K562 (cell line): ENCODE measurements around the gene RNASEH2A.

Source experiments
- CBFA2T3 ChIP-seq: fragments of 450-650 bp; IDR thresholded peaks from 2 replicates; pipeline ENCODE4 v1.6.1; 2017
- ESRRB ChIP-seq: fragments of 250-450 bp; sonication (Bioruptor Pico); IDR thresholded peaks from 2 replicates; pipeline ENCODE4 v1.5.0; 2020; ENCODE audit warnings: mild to moderate bottlenecking, moderate library complexity, borderline replicate concordance
- ETV6 ChIP-seq, 3 experiments: fragments of 150-350 bp in 1 of 3; sonication (generic) in 1 of 3; formaldehyde crosslinking in 1 of 3; IDR thresholded peaks; 2 replicates each; pipeline versions ENCODE4 v1.6.1 to v1.8.0; 2014 to 2022; ENCODE audit warnings: borderline replicate concordance in 2 of 3, low read depth in 2 of 3, antibody characterized with exemption in 1 of 3, low read length in 1 of 3, mild to moderate bottlenecking in 1 of 3, missing genetic modification reagents in 1 of 3
- MCM2 ChIP-seq: fragments of 450-650 bp; IDR thresholded peaks from 2 replicates; pipeline ENCODE4 v1.6.1; 2017; ENCODE audit warnings: low read depth, mild to moderate bottlenecking
- NFRKB ChIP-seq: fragments of 450-650 bp; IDR thresholded peaks from 2 replicates; pipeline ENCODE4 v1.6.1; 2016; ENCODE audit warnings: low read depth
- POLR2A ChIP-seq: fragments of 450-650 bp; conservative IDR thresholded peaks from 2 replicates; pipeline ENCODE4 v1.6.1; 2016
- UBTF ChIP-seq, 2 experiments: IDR thresholded peaks; 2 replicates each; pipeline ENCODE4 v1.6.1; 2012; ENCODE audit warnings: improper control_type of control experiment in 2 of 2, low read depth in 2 of 2, low read length in 2 of 2, borderline replicate concordance in 1 of 2
- ZNF24 ChIP-seq: fragments of 450-650 bp; IDR thresholded peaks from 2 replicates; pipeline ENCODE4 v1.6.1; 2016

GRCh38 chr19:12796146-12797071 is 10.0 kb upstream of the RNASEH2A start:
- TF ChIP-seq ESRRB: no peak
- no peak for TF ChIP-seq CBFA2T3
- 0 out of 4 replicates have a peak, but pooled peaks of 1 of the 2 experiments have one; percentile 49 for TF ChIP-seq UBTF (IDR thresholded peaks at IDR 0.05; ENCODE audit: borderline replicate concordance in 1 of 2, low read depth in 2 of 2, low read length in 2 of 2)
- TF ChIP-seq NFRKB: no peak
- TF ChIP-seq MCM2: no peak
- TF ChIP-seq POLR2A: 0 out of 2 replicates have a peak, but pooled peaks have one; percentile 30
- TF ChIP-seq ETV6 (IDR thresholded peaks at IDR 0.05; ENCODE audit: borderline replicate concordance in 1 of 2, low read depth in 2 of 2, low read length in 1 of 2): no peak
- TF ChIP-seq ETV6 (CRISPR knock-in tag; IDR thresholded peaks at IDR 0.05; ENCODE audit: borderline replicate concordance): no peak
- no peak for TF ChIP-seq ZNF24
